CD14-positive monocyte (primary cell): ENCODE measurements around the gene CLDN8. TPM values are rescaled to one million over a fixed set of nuclear protein-coding genes. Genes with fewer than 3 reads are reported as not detected.

Source experiments
- DNase-seq, 3 donors: peaks; one replicate each; pipeline ENCODE4 v3.0.0-alpha.2; 2011 to 2022
- H2AFZ ChIP-seq: 2 replicates; pipeline ENCODE4 v1.6.0; 2012; ENCODE audit warnings: mild to moderate bottlenecking, low read depth, low read length, inconsistent platforms; ENCODE audit not compliant: insufficient read depth, poor library complexity, severe bottlenecking
- H3K27ac ChIP-seq, 2 donors: 1 replicate in 1 of 2; 2 replicates in 1 of 2; pipeline ENCODE4 v1.5.1; 2012 to 2013; ENCODE audit warnings: low read length in 2 of 2, control low read depth in 1 of 2, inconsistent platforms in 1 of 2, low read depth in 1 of 2, mild to moderate bottlenecking in 1 of 2
- H3K27me3 ChIP-seq, 2 donors: one replicate each; pipeline versions ENCODE4 v1.6.0 to v1.6.1; 2011 to 2013; ENCODE audit warnings: low read length in 2 of 2; ENCODE audit not compliant: control insufficient read depth in 2 of 2, insufficient read depth in 2 of 2
- H3K36me3 ChIP-seq, 2 donors: replicated peaks in 1 of 2; 1 replicate in 1 of 2; 2 replicates in 1 of 2; pipeline versions ENCODE4 v1.5.1 to v1.6.1; 2012 to 2013; ENCODE audit warnings: low read length in 2 of 2, control low read depth in 1 of 2, inconsistent platforms in 1 of 2, mild to moderate bottlenecking in 1 of 2; ENCODE audit not compliant: insufficient read depth in 2 of 2, control insufficient read depth in 1 of 2
- H3K4me1 ChIP-seq, 2 donors: 1 replicate in 1 of 2; 2 replicates in 1 of 2; pipeline versions ENCODE4 v1.5.1 to v1.6.1; 2012 to 2013; ENCODE audit warnings: low read length in 2 of 2, control low read depth in 1 of 2, inconsistent platforms in 1 of 2, mild to moderate bottlenecking in 1 of 2, moderate library complexity in 1 of 2; ENCODE audit not compliant: insufficient read depth in 2 of 2, control insufficient read depth in 1 of 2
- H3K4me2 ChIP-seq: replicated peaks from 2 replicates; pipeline ENCODE3; 2012; ENCODE audit warnings: low read length, moderate library complexity, mild to moderate bottlenecking; ENCODE audit not compliant: poor library complexity, severe bottlenecking; ENCODE audit errors: extremely low read depth
- H3K4me3 ChIP-seq, 3 experiments: fragments of 200-600 bp in 1 of 3; sonication (generic) in 1 of 3; replicated peaks in 1 of 3; 1 replicate in 2 of 3; 2 replicates in 1 of 3; pipeline ENCODE4 v1.5.1; 2011 to 2013; ENCODE audit warnings: low read length in 3 of 3, mild to moderate bottlenecking in 3 of 3, control low read depth in 2 of 3, low read depth in 2 of 3, inconsistent platforms in 1 of 3, moderate library complexity in 1 of 3
- H3K79me2 ChIP-seq: 2 replicates; pipeline ENCODE4 v1.6.0; 2012; ENCODE audit warnings: mild to moderate bottlenecking, control low read depth, inconsistent platforms, low read length, moderate library complexity; ENCODE audit not compliant: insufficient read depth
- H3K9ac ChIP-seq: 2 replicates; pipeline ENCODE4 v1.6.0; 2017; ENCODE audit warnings: low read length, mild to moderate bottlenecking; ENCODE audit not compliant: insufficient read depth, poor library complexity, severe bottlenecking
- H3K9me3 ChIP-seq, 2 donors: replicated peaks in 1 of 2; 1 replicate in 1 of 2; 2 replicates in 1 of 2; pipeline versions ENCODE4 v1.5.1 to v1.6.1; 2012 to 2013; ENCODE audit warnings: low read length in 2 of 2, control low read depth in 1 of 2; ENCODE audit not compliant: control insufficient read depth in 1 of 2, insufficient read depth in 1 of 2
- H4K20me1 ChIP-seq: 2 replicates; pipeline ENCODE4 v1.6.0; 2012; ENCODE audit warnings: mild to moderate bottlenecking, low read length, control low read depth, moderate library complexity; ENCODE audit not compliant: insufficient read depth
- H3K27ac Mint-ChIP-seq, 7 donors: one replicate each; pipeline ENCODE4 v1.8.0; 2020; ENCODE audit warnings: mild to moderate bottlenecking in 7 of 7, mixed read lengths in 7 of 7, moderate library complexity in 6 of 7, inconsistent platforms in 2 of 7
- H3K27me3 Mint-ChIP-seq, 3 donors: one replicate each; pipeline ENCODE4 v1.8.0; 2021 to 2022; ENCODE audit warnings: low read depth in 3 of 3, mild to moderate bottlenecking in 3 of 3, mixed read lengths in 3 of 3, moderate library complexity in 3 of 3, inconsistent platforms in 1 of 3
- H3K36me3 Mint-ChIP-seq, 2 donors: one replicate each; pipeline ENCODE4 v1.8.0; 2020; ENCODE audit warnings: mixed read lengths in 2 of 2, inconsistent platforms in 1 of 2, mild to moderate bottlenecking in 1 of 2
- H3K4me1 Mint-ChIP-seq: one replicate; pipeline ENCODE4 v1.8.0; 2020; ENCODE audit warnings: mild to moderate bottlenecking, mixed read lengths
- H3K4me3 Mint-ChIP-seq, 2 donors: one replicate each; pipeline ENCODE4 v1.8.0; 2020; ENCODE audit warnings: mild to moderate bottlenecking in 2 of 2, mixed read lengths in 2 of 2, moderate library complexity in 1 of 2
- H3K9me3 Mint-ChIP-seq, 7 donors: one replicate each; pipeline ENCODE4 v1.8.0; 2020 to 2022; ENCODE audit warnings: mixed read lengths in 7 of 7, mild to moderate bottlenecking in 6 of 7, moderate library complexity in 6 of 7, inconsistent platforms in 2 of 7
- WGBS: methylation state at CpG from one replicate; pipeline ENCODE4 v1.1.5; 2013; ENCODE audit warnings: missing lambda C conversion rate; ENCODE audit not compliant: insufficient coverage; 5-methylcytosine and 5-hydroxymethylcytosine counted together
- intact Hi-C, 2 donors: fragments of 100-400 bp; cut with micrococcal nuclease; formaldehyde crosslinking; loops; one replicate each; pipeline versions ENCODE4 v1.15.0 to v1.15.1; 2023
- polyA plus RNA-seq, 3 donors: library from polyadenylated mRNA; depleted of rRNA in 1 of 3; unstranded in 2 of 3; stranded (reverse) in 1 of 3; fragments of 300-500 nt in 2 of 3; fragments of >200 nt in 1 of 3; fragmentation: Illumina TruSeq in 2 of 3; gene quantifications; 1 replicate in 2 of 3; 2 replicates in 1 of 3; pipeline ENCODE4 v1.2.3, GENCODE V29; 2012 to 2021
- TF ChIP-seq, protein P1 (sequence below): fragments of 200-600 bp; IDR thresholded peaks from one replicate; pipeline ENCODE4 v1.8.0; 2022; ENCODE audit warnings: antibody characterized with exemption, mild to moderate bottlenecking

The CLDN8 gene
- polyA plus RNA-seq, 3 donors, result not detected

DNA sequence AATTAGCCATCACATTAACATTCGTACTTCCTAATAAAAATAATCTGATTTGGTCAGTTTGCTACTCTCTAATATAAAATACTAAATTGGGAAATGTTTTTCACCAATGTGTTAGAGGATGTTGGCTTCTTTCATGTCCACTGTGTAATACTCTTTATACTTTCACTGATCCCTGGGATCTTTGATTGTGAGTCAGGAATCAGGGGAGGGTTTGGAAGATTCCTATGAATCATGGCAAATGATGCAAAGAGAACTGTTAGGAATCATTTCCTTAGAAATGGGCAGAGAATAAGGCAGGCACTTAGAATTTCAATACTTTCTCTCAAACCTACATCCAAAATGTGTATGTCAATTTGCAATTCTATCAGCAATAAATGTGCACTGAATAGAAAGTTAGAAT, 35.9 kb upstream of the CLDN8 start:
- DNase-seq, result no peak
- H3K36me3 ChIP-seq, result no peaks in the 10 kb centered on the region
- no peak overlapping the region for H3K4me3 ChIP-seq
- TF ChIP-seq, protein P1, sequence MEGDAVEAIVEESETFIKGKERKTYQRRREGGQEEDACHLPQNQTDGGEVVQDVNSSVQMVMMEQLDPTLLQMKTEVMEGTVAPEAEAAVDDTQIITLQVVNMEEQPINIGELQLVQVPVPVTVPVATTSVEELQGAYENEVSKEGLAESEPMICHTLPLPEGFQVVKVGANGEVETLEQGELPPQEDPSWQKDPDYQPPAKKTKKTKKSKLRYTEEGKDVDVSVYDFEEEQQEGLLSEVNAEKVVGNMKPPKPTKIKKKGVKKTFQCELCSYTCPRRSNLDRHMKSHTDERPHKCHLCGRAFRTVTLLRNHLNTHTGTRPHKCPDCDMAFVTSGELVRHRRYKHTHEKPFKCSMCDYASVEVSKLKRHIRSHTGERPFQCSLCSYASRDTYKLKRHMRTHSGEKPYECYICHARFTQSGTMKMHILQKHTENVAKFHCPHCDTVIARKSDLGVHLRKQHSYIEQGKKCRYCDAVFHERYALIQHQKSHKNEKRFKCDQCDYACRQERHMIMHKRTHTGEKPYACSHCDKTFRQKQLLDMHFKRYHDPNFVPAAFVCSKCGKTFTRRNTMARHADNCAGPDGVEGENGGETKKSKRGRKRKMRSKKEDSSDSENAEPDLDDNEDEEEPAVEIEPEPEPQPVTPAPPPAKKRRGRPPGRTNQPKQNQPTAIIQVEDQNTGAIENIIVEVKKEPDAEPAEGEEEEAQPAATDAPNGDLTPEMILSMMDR, result no peak
- H3K79me2 ChIP-seq, result no peaks in the 10 kb centered on the region
- no peak overlapping the region for H3K9ac ChIP-seq
- no peaks in the 10 kb centered on the region for H4K20me1 ChIP-seq
- no peaks in the 10 kb centered on the region for H3K36me3 Mint-ChIP-seq
- H3K4me1 ChIP-seq, result no peaks in the 10 kb centered on the region
- no peaks in the 10 kb centered on the region for H3K27me3 Mint-ChIP-seq
- H3K4me2 ChIP-seq, result no peak overlapping the region
- no CpG with 5 or more reads among the region's 1 CpG for WGBS
- no peaks in the 10 kb centered on the region for H3K9me3 ChIP-seq
- intact Hi-C loops, result no loop called here
- no peaks in the 10 kb centered on the region for H3K4me1 Mint-ChIP-seq
- H2AFZ ChIP-seq, result no peak overlapping the region
- no peak overlapping the region for H3K4me3 Mint-ChIP-seq
- peaks cover 0 to 6% (median 0%) of the 10 kb centered on the region in 7 donors for H3K9me3 Mint-ChIP-seq
- H3K27ac ChIP-seq, result no peak overlapping the region
- no peaks in the 10 kb centered on the region for H3K27me3 ChIP-seq
- no peak overlapping the region for H3K27ac Mint-ChIP-seq

GRCh38 chr21:30249936-30250335, 34.0 kb upstream of the CLDN8 start:
- H3K36me3 ChIP-seq, result no peaks in the 10 kb centered on the region
- no peaks in the 10 kb centered on the region for H3K27me3 Mint-ChIP-seq
- no peak overlapping the region for H2AFZ ChIP-seq
- no peak overlapping the region for H3K9ac ChIP-seq
- no peaks in the 10 kb centered on the region for H4K20me1 ChIP-seq
- peaks cover 0 to 5% of the 10 kb centered on the region in 2 donors for H3K9me3 ChIP-seq
- no peak overlapping the region for H3K27ac ChIP-seq
- TF ChIP-seq, protein P1, result no peak
- no peaks in the 10 kb centered on the region for H3K4me1 Mint-ChIP-seq
- H3K4me3 ChIP-seq, result no peak overlapping the region
- H3K36me3 Mint-ChIP-seq, result no peaks in the 10 kb centered on the region
- no peak overlapping the region for H3K4me2 ChIP-seq
- 80% methylated on average over 1 of the region's 3 CpGs for WGBS
- intact Hi-C loops, result no loop called here
- no peak overlapping the region for H3K4me3 Mint-ChIP-seq
- no peak overlapping the region for H3K27ac Mint-ChIP-seq
- no peak for DNase-seq
- no peaks in the 10 kb centered on the region for H3K4me1 ChIP-seq
- no peaks in the 10 kb centered on the region for H3K27me3 ChIP-seq
- peaks cover 0 to 4% (median 0%) of the 10 kb centered on the region in 7 donors for H3K9me3 Mint-ChIP-seq
- no peaks in the 10 kb centered on the region for H3K79me2 ChIP-seq
